GM03348 (cell line): ENCODE data around the gene D2HGDH.
A peak's percentile ranks its signal among the peaks of the same experiment; 100 is the strongest.
"Not testable (repeated sequence)": the region's sequence is repeated elsewhere in the genome, so short reads cannot be mapped to it uniquely, and the experiment has no call there.

Experiments
- DNase-seq: peaks from one replicate; pipeline ENCODE4 v3.0.0; 2012; ENCODE audit warnings: low spot score

The D2HGDH gene

GRCh38 chr2:241748468-241749256 lies 14.2 kb downstream of the D2HGDH start:
- DNase-seq = no peak

GRCh38 chr2:241750076-241750840 lies 15.8 kb downstream of the D2HGDH start:
- no peak for DNase-seq

GRCh38 chr2:241751152-241751551 lies 16.7 kb downstream of the D2HGDH start:
- DNase-seq = no peak

- DNase-seq = no peak
These were observed 17.3 kb downstream of the D2HGDH start for GRCh38 chr2:241751776-241752175.

- DNase-seq = no peak
These were observed 17.8 kb downstream of the D2HGDH start for GRCh38 chr2:241752253-241752652.

- DNase-seq = no peak
These were observed 18.4 kb downstream of the D2HGDH start for GRCh38 chr2:241752689-241753276.

GRCh38 chr2:241753493-241753892 lies 19.1 kb downstream of the D2HGDH start:
- DNase-seq = no peak

GRCh38 chr2:241754042-241754441 lies 19.6 kb downstream of the D2HGDH start:
- no peak for DNase-seq

GRCh38 chr2:241755166-241755565 lies 20.7 kb downstream of the D2HGDH start:
- DNase-seq = no peak

GRCh38 chr2:241755777-241756176 lies 21.3 kb downstream of the D2HGDH start:
- DNase-seq = no peak

- no peak for DNase-seq
These were observed 24.8 kb downstream of the D2HGDH start for GRCh38 chr2:241759067-241759807.

GRCh38 chr2:241759893-241760292 lies 25.5 kb downstream of the D2HGDH start:
- DNase-seq = not testable (repeated sequence)

GRCh38 chr2:241760301-241760771 lies 25.9 kb downstream of the D2HGDH start:
- DNase-seq = no peak

- no peak for DNase-seq
These were observed 28.0 kb downstream of the D2HGDH start for GRCh38 chr2:241762321-241762932.

- DNase-seq = no peak
These were observed 28.5 kb downstream of the D2HGDH start for GRCh38 chr2:241762933-241763369.

- no peak for DNase-seq
These were observed 29.3 kb downstream of the D2HGDH start for GRCh38 chr2:241763551-241764274.

GRCh38 chr2:241764275-241765241 lies 30.1 kb downstream of the D2HGDH start:
- DNase-seq = no peak

GRCh38 chr2:241767464-241768250 lies 33.2 kb downstream of the D2HGDH start:
- DNase-seq = peak; percentile 6

GRCh38 chr2:241768251-241768711 lies 33.9 kb downstream of the D2HGDH start:
- no peak for DNase-seq
